Measurements from ENCODE around the gene CD3E. TPM values are rescaled to one million over a fixed set of nuclear protein-coding genes. Genes with fewer than 3 reads are reported as not detected.

CD3E gene
- not detected in 2 replicates for total RNA-seq

DNA sequence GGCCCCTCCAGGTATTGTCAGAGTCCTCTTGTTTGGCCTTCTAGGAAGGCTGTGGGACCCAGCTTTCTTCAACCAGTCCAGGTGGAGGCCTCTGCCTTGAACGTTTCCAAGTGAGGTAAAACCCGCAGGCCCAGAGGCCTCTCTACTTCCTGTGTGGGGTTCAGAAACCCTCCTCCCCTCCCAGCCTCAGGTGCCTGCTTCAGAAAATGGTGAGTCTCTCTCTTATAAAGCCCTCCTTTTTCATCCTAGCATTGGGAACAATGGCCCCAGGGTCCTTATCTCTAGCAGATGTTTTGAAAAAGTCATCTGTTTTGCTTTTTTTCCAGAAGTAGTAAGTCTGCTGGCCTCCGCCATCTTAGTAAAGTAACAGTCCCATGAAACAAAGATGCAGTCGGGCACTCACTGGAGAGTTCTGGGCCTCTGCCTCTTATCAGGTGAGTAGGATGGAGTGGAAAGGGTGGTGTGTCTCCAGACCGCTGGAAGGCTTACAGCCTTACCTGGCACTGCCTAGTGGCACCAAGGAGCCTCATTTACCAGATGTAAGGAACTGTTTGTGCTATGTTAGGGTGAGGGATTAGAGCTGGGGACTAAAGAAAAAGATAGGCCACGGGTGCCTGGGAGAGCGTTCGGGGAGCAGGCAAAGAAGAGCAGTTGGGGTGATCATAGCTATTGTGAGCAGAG is at the start of gene CD3E:
Gene CD3E, plus strand, starts transcription at position 163 of the 681 bp plus-strand sequence. Its CDS starts 223 bp downstream, at position 386.

DNA sequence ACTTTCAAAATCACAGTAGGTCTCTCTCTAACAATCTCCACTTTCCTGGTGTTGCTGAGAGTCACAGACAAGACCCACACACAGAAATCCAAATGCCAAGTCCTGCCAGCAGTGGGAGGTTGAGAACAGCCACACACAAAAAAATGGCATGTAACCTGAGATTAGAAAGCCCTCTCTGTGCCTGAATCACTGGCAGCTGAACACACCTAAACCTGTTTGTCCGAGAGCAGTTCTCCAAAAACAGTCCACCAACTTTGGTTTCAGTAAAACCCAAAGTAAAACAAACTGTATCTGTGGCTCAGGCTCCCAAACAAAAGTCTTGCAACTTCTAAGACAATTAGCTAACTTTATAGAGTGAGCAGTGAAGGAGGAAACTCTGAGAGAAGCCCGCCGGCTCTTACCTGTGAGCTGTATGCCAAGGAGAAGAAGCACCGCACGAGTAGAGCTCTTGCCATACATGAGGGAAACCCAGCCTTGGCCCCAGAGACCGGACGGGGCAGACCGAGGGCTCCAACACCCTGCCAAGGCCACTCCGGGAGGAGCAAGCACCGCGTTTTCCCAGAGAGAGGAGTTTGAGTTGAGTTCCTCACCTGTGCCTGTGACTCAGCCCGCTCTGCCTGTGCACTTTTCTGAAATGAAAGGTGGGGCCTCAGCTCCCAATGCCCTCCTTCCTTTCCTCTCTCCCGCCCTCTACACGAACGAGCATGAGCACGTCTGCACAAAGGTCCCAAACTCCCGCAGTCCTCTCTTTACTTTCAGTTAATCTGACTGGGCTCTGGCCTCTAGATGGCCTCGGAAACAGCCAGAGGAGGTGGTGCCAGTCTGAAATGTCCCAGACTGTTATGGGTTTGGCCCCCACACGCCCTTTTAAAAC is 40.6 kb upstream of the CD3E start, which contains the start of gene MPZL2:
Gene MPZL2, minus strand, starts transcription at position 603 of the 874 bp plus-strand sequence. Its CDS starts 144 bp downstream, at position 459.

GRCh38 chr11:118342503-118343161 is 38.1 kb downstream of the CD3E start, which contains the start of gene CD3D:
CD3D (minus strand) TSS chr11:118342705; CDS start chr11:118342607, 98 bp downstream.

GRCh38 chr11:118343981-118344515 is 39.5 kb downstream of the CD3E start, which contains the start of gene CD3G:
CD3G (plus strand) TSS chr11:118344344; CDS start chr11:118344424, 80 bp downstream.

DNA sequence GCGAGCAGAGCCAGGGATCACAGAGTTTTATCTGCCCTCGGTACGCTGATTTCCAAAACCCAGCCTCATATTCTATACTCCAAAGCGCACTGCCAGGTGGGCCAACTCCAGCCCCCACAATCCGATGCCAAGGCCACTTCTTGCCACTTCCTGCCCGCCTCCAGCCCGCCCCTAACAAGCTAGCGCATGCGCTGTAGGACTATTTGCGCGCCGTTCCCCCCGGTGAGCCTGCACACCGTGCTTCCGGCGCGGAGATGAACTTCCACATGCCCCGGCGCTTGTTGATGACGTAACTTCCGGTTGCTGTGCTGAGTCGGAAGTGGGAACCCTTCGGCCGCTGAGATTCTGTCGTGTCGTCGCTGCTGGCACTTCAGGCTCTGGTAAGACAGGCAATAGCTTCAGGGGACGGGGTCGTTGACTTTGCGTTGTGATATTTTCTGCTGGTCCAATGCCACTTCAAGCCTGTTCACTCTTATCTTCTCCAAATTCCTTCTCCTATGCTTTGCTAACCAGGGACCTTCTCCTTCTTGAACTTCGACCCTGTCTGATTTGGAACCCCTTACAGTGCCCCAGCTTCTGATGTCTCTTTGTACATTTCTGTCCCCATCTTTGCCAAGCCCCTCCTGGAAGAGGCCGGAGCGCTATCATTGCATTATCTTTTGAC is 54.9 kb downstream of the CD3E start, which contains the start of gene UBE4A:
Gene UBE4A, plus strand, starts transcription at position 306 of the 664 bp plus-strand sequence. CDS start 5,481 bp downstream, outside the sequence.

Other genes starting within 250 kb of the CD3E start
- gene TMPRSS4, start 227.7 kb upstream of the CD3E start, total RNA-seq, result not detected in 2 replicates
- gene SMIM35, start 217.8 kb upstream of the CD3E start, total RNA-seq, result not detected in 2 replicates
- not detected in 2 replicates for gene SCN4B, start 151.9 kb upstream of the CD3E start, total RNA-seq
- under 0.01 TPM in 1 of 2 replicates, not detected in the other for gene SCN2B, start 128.1 kb upstream of the CD3E start, total RNA-seq
- under 0.01 and 0.22 TPM in 2 replicates for gene JAML, start 79.7 kb upstream of the CD3E start, total RNA-seq
- 0.62 and 1.8 TPM in 2 replicates for gene MPZL3, start 52.4 kb upstream of the CD3E start, total RNA-seq
- 0.22 and 0.25 TPM in 2 replicates for gene MPZL2, start 40.4 kb upstream of the CD3E start, total RNA-seq
- not detected in 2 replicates for gene CD3D, start 38.0 kb downstream of the CD3E start, total RNA-seq
- gene CD3G, start 39.6 kb downstream of the CD3E start, total RNA-seq, result 0.12 TPM in 1 of 2 replicates, not detected in the other
- 36.9 and 39.1 TPM in 2 replicates for gene UBE4A, start 54.9 kb downstream of the CD3E start, total RNA-seq
- gene ATP5MG, start 96.9 kb downstream of the CD3E start, total RNA-seq, result 33.1 and 44.1 TPM in 2 replicates
- 35.9 and 37.3 TPM in 2 replicates for gene KMT2A, start 131.8 kb downstream of the CD3E start, total RNA-seq
- gene TTC36, start 222.7 kb downstream of the CD3E start, total RNA-seq, result 0.22 and 0.87 TPM in 2 replicates
- 5.1 and 13.0 TPM in 2 replicates for gene TMEM25, start 226.5 kb downstream of the CD3E start, total RNA-seq